Glomerular endothelial cell (primary cell): ENCODE results near the gene TUNAR. TPM values are rescaled to one million over a fixed set of nuclear protein-coding genes. Genes with fewer than 3 reads are reported as not detected.

Experiments
- DNase-seq: peaks from one replicate; pipeline ENCODE4 v3.0.0-alpha.2; 2011; ENCODE audit warnings: low read depth, low spot score; ENCODE audit errors: extremely low read depth
- total RNA-seq: library from RNA; depleted of rRNA; stranded (reverse); fragments of >200 nt; gene quantifications from 2 replicates; pipeline ENCODE4 v1.2.3, GENCODE V29; 2015

TUNAR gene
- total RNA-seq: not detected in 2 replicates

DNA sequence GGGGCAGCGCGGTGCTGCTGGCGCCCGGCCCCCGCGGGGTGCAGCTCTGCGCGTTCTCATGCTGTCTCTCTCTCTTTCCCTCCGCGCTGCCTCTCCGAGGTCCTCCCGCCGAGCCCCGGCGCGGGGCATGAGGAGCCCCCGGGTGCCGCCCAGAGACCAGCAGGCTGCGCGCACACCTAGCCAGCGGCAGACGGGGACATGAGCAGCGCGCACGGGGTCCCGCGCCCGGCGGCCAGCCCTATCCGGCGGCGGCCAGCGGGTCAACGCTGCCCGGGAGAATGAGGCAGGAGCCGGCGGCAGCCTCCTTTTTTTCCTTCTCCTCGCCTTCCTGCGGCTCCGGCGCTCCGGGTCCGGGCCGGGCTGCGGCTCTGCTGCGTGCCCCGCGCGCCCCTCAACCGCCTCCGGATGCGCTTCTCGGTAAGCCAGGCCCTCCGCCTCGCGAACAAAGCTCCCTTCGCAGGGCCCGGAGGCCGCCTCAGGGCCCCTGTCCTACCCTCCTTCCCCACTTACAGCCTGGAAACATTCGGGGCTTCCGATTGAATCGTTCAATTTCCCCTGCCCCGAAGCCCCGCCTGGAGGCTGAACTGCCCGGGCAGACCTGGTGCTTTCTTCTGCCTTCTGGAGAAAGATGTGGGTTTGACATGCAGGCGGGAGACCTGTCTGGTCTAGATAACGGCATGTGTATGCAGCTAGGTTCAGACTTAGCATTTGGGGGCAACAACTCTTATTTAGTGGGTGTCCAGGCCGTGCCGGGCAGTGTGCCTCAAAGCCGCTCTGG, at the start of gene TUNAR:
TSS of gene TUNAR (plus strand) at position 72 of the 778 bp plus-strand sequence.
- no peak for DNase-seq

DNA sequence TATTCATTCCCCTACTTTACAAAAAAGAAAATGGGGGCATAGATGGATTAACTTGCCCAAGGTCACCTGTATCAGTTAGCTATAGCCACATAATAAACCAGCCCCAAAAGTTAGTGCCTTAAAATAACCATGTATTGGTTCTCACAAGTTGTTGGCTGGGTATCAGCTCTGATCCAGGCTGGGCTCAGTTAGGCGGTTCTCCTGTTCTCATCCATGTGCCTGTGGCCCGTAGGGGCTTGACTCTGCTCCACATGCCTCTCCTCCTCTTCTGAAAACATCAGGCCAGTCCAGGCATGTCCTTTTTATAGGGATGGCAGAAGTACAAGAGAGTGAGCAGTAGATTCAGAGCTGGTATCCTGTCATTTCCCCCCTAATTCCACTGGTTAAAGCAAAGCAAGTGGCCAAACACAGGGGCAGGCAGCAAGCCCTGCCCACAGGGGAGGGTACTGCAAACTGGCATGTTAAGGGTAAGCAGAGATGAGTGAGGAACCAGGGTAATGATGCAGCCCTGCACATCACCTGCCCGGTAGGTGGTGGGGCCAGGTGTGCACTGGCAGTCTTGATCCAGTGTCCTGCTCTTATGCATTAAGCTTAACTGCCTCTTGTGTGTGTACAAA, 47.9 kb upstream of the TUNAR start:
- no peak for DNase-seq

DNA sequence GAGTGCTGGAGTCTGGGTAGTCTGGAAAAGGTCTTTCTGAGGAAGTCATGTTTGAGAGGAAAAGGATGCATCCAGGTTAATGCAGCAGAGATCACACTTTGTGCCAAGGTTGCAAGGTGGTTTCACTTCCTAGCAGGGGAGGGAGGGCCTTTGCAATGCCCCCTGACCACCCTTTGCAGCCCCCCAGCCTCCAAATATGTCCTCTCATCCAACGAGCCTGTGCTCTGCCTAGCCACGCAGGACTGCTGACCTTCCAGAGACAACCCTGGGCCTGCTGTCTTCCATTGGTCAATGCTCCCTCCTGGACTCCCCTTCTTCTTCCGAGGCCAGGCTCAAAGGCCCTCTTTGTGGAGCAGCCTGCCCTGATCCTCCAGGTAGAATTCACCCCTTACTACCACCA, 47.3 kb upstream of the TUNAR start:
- no peak for DNase-seq

DNA sequence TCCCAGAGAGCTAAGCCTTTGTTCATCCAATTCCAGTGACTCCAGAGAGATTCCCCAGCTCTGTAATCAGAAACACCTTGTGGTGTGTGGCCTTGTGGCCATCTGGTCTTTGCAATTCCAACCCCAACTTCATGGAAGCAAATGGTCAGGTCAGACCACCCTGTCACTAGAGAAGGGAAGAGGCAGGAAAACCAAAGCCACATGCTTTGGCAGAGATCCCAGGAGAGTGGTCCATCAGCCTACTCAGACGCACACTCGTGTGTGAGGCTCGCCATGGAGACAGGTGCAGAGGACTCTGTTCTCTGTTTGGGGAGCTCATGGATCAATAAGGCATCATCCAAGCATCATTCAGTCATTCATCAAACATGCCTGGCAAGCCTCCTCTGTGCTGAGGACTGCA, 46.2 kb upstream of the TUNAR start:
- no peak for DNase-seq

DNA sequence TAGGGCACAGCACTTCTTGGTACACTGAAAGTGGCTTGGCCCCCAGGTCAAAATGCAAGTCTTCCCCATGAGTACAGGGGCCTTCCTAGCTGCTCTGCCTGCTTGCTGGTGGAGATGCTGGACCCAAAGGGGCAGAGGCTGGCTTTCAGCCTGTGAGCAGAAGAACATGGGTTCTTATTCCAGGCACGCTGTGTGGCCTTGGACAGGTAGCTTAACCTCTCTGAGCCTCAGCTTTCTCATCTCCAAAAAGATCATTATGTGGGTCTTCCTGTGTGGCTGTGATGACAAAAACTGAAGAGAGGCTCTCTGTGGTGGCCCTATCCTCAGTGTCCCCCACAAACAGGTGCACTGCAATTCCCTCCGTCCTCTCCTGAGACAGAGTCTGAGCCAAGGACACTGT, 45.6 kb upstream of the TUNAR start:
- no peak for DNase-seq

DNA sequence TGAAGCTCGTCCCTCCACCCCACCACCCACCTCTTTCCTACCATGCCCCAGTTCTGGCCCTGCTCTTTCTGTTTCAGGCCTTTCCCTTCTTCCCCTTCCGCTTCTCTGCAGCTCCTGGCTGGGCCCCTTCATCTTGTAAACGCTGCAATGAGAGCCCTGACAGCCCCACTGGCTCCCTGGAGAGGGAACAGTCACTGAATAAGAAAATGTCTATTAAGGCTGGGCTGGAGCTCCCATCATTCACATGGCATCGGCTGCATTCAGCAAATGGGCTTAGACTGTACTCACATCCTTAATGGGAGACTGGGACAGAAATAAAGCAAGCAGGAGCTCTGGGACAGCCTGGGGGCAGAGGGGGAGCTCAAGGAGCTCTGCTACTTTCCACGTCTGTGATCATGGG, 45.2 kb upstream of the TUNAR start:
- no peak for DNase-seq

DNA sequence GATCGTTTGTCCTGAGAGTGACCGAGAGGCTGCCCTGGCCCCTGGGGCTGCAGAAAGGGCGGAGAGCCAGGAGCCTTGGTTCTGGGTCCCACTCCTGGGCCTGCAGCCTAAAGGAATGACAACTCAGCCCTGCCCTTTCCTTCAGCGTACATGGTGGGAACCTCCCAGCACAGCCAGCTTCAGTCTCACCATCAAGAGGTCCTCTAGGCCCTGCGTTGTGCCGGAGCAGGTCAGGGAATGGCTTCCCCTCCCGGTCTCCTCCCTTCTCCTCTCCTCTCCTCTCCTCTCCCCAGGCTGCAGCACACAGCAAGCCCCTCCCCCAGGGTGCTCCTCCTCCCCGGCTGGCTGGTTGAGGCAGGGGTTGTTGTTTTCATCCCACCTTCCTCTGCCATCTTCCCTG, 44.6 kb upstream of the TUNAR start:
- DNase-seq: no peak

DNA sequence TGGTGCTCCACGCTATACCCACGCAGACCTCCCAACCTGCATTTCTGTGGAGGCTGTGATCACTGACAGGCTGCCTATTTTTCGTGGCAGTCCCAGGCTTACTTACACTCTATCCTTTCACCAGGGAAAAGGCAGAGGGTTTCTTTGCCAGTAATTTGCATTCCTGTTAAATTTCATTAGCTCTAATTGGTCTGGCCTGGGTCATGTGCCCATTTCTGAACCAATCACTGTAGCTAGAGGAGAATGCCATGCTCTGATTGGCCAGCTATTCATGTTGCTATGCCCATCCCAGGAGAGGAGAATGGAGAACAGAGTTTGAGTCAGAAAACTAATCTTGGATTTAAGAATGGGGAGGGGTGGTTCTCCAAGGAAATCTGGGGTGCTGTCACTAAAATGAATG, 43.2 kb upstream of the TUNAR start:
- DNase-seq: no peak

DNA sequence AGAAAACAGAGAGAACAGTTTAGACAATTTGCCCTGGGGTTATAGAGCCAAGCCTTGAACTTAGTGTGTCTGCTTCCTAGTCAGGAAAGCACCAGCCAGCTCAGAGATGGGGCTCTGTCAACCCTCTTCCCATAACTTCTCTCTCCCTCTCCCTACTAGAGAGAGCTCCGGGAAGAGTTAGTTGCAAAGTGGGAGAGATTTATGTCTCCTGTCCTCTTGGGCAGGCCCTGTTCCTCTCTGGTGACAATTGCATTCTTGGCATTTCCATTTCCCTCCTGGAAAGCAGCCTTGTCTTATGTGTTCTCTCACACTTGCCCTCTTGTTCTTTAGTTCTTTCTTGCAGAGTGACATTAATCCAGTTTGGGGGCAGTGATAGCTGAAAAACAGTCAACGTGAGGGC, 42.1 kb upstream of the TUNAR start:
- no peak for DNase-seq

DNA sequence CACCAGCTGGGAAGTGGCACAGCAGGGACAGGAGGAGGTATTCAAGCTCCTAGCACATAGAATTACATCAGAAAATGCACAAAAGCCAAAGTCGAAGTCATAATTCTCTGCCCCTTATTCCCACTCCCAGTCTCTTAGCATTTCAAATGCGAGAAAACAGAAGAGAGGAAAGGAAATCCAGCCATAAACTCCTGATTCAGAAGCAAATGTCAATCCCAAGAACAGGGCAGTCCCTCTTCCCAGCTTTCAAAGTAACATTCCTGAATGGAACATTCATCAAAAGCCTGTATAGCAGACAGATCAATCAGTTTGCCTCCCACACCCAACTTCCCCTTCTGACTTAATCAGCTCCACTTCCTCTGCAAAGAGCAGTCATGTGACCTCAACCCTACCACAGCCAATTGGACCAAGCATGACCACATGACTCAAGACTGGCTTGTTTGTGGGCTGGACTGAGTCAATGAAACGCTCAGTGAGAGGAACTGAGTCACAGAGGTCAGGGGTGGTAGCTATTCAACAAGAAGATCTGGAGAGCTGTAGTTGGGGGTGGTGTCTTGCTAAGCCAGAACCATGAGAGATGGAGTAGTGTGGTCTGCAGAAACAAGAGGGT, 41.4 kb upstream of the TUNAR start:
- no peak for DNase-seq

DNA sequence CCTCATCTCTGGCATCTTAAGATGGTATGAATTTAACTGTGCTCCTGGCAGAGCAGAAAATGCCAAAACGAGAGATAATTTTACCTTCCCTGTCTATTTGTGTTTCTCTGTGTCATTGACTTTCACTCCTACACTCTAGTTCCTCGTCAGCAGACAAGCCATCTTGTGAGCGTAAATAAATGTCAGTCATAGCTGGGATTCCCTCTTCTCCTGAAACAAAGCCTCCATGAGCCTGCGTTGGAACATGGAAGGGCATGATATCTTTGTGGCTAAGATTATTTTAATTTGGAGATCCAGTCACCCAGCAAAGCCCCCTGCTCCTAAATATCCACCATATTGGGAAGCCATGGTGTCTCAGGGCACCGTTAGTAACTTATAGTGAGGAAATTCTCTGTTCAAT, 37.8 kb upstream of the TUNAR start:
- no peak for DNase-seq

DNA sequence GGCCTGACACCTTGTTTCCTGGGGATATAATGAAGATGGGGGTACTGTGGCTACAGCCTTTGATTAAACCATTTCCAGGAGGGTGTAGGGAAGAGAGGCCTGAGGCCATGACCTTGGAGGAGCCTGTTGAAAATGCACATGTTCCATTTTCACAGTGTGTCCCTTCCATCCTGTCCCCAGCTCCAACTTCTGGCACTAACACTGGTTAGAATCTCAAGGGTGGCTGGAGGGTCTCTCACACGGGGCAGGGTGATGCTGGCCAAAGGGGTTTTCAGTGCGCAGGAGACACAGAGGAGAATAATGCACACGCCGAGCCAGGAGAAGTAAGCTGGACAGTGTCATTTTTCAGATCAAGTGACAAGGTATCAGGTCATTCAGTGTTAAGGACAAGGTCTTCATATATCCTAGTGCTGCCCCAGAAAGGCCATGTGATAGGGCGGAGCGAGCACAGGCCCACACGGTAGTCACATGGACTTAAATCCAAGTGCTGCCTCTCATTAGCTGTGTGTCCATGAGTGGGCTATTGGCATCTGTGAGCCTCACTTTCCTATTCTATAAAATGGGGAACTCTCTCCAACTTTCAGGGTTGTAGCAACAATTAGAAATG, 36.4 kb upstream of the TUNAR start:
- no peak for DNase-seq

DNA sequence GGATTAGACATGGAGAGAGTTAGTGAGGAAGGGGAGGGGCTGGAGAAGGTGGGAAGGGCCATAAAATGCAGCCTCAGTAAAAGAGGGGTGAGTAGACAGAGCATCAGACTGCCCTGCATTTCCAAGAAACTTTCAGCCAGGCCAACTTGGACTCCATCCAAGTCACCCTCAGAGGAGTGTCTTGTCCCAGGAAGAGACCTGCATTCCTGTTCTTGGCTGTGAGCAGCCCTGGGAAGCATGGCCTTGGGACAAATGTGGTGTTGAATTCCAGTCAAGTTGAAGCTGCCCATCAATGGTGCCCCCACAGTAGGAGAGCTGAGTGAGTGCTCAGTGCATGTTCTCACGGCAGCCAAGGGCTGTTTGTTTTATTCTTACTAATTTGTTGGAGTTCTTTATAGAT, 35.0 kb upstream of the TUNAR start:
- no peak for DNase-seq

DNA sequence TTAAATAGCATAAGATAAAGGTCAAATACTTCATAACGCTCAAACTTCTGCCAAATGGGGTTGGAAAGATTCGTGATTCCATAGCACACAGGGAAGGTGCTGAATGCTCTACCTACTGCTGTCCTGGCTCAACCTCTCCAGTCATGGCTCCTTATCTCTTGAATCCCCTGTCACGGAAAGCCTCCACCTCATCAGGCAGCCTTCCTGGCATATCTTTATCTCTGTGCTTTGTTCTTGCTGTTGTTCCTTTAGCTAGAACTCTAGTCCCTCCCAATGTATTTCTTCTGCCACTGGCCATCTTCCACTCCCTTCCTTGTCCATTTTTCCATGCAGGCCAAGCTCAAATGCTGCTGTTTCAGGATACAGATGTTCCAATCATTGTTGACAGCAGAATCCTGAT, 26.9 kb upstream of the TUNAR start:
- no peak for DNase-seq

DNA sequence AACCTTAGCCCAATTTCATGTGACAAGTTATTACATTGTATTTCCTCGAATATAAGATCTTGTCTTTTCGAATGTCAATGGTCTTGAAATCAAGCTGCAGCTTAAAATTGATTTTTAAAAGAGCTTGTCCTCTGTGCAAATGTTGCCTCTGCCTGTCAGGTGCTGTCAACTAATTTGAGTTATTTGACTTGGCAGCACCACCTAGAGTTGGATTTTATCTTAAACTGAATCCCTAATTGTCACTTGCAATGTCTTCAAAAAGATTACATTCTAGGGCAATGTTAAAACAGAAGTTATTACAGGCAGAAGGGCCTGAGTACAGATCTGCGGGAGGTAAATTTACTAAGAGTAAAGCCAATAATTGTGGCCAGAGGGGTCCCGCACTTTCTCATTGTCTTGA, 26.2 kb upstream of the TUNAR start:
- DNase-seq: no peak

DNA sequence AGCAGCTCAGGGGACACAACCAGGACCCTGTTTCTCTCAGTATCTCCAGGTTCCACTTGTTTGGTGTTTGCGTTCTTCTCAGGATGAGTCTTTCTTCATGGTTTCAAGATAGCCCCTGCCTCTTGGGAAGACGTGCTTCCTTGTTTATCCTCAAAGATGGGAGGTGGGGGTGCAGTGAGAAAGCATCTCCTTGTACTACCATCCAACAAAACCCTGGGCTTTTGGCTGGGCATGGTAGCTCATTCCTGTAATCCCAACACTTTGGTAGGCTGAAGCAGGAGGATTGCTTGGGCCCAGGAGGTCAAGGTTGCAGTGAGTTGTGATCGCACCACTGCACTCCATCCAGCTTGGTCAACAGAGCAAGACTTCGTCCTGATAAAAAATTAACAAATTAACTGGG, 21.0 kb upstream of the TUNAR start:
- no peak for DNase-seq

DNA sequence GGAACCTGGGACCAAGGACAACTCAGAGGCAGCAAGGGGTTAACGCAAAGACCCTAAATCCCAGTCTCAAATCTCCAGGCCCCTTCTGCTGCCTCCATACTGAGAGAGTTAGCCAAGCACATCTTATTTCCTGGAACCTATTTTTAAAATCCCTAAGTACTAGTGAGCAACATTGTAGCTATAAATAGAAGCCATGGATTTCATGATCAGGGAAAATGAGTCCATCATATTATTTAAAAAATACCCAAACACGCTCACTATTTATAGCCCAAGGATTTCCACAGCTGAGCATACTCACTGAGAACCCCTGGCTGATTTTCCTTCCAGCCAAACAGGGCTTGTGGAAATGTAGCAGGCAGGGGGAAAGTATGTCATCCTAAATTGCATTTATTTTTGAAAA, 19.4 kb upstream of the TUNAR start:
- no peak for DNase-seq

DNA sequence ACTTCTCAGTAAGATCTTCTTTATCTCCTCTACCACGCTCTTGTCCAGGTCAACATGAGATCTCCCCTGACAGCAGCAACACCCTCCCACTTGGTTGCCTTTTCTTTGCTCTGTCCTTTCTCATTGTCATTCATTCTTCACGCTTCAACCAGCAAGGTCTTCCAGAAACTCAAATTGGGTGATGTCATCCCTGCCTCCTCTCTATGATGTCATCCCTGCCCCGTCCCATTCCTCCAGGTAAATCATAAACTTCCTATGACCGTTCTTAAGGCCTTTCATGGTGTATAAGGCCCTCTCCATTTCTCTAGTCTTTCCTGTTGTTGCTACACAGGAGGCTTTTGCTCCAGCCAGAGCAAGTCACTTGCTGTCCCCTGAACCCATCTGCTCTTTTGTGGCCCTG, 17.7 kb upstream of the TUNAR start:
- no peak for DNase-seq

DNA sequence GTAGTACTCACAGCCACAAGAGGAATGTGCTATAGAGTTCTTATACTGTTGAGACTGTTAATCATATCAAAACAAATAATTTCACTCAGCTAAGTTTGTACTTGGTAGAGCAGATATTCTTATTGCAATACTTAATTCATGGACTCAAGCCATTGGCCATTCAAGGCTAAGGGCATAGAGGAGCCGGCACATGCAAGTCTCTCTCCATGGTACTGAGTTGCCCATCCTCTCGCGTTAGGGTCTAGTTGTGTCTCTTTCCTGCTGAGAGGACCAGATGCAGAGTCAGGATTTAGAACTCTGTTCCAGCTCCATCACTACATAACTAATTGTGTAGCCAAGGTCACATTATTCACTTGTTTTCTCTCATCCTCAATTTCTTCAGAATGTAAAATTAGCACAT, 14.4 kb upstream of the TUNAR start:
- no peak for DNase-seq

DNA sequence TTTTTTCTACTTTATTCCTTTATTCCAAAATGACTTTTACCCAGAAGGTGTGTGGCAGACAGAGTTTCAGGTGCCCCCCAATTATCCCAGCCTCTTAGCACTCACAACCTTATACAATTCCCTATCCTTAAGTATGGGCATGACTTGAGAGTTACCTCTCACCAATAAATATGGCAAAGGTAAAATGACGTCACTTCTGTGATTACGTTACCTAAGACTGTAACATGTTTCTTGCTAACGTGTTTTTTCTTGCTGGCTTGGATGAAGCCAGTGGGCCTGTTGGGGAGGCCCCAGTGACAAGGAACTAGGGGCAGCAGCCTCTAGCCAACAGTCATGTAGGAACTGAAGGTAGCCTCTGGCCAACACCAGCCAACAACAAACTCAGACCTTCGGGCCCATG, 13.3 kb upstream of the TUNAR start:
- DNase-seq: no peak

DNA sequence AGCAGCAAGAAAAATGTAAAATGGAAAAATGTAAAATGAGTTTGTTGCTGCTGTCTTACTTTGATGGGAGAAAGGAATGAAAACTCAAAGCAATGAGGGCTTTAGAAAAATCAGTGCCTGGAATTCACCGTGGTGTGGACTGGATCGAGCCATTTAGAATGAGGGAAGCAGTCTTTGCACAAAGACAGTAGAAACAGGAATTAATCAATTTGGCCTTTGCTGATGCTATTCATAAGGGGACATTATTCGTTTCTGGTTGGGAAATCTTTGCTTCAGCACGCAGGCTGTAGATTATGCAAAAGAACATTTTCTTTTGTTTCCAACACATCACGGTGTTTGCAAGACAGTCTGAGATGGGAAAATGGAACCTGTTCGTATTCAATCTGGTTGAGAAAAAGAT, 6.9 kb upstream of the TUNAR start:
- DNase-seq: no peak

DNA sequence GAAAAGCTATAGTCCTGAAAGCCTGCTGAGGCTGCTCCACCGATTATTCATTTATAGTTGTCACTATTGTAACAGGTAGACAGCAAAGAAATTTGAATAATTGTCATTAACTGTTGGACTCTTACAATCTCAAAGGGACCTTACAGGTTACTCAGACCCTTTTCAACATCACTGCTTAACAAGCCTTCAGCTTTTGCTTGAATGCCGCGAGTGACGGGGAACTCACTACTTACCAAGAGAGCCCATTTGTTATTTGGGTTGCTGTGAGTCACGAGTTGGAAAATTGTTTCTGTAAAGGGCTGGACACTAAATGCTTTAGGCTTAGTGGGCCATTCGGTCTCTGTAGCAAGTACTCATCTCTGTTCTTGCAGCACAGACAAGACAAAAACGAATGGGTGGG, 5.9 kb upstream of the TUNAR start:
- no peak for DNase-seq
